OCI-LY1 (cell line): Measurements from ENCODE around the gene KRT6B.

Experiments
- CTCF ChIP-seq: fragments of 200-600 bp; sonication (generic), shearing (Covaris generic); IDR thresholded peaks from 2 replicates; pipeline ENCODE4 v1.5.1; 2017; ENCODE audit warnings: mild to moderate bottlenecking, antibody characterized with exemption, low read length, moderate library complexity, mixed read lengths
- EZH2 ChIP-seq: fragments of 200-600 bp; sonication (generic), shearing (Covaris generic); IDR thresholded peaks from 2 replicates; pipeline ENCODE4 v1.8.0; 2017; ENCODE audit warnings: borderline replicate concordance, mixed run types, mild to moderate bottlenecking, antibody characterized with exemption, low read length, moderate library complexity, mixed read lengths

- TF ChIP-seq CTCF (no peak), EZH2 (no peak)
These were observed 15.0 kb downstream of the KRT6B start for GRCh38 chr12:52436828-52437474.
